IMR-90 (cell line): Measurements from ENCODE around the gene C11orf58. TPM values are rescaled to one million over a fixed set of nuclear protein-coding genes. Genes with fewer than 3 reads are reported as not detected.

Experiments used
- ATAC-seq: fragments of 200-7000 bp; cut with Tn5 transposase; 2 replicates; pipeline ENCODE4 v1.9.1; 2020; ENCODE audit warnings: low read depth, mild to moderate bottlenecking, moderate library complexity
- BruUV-seq: library from RNA; stranded (reverse); fragments of 400-500 nt; replicated peaks from 2 replicates; lab custom pipeline; 2021; lab: Mats Ljungman, UMichigan
- CTCF ChIA-PET: fragments of 300-600 bp; formaldehyde crosslinking; extraction: SDS; loops from one replicate; lab custom pipeline; 2021; ENCODE audit warnings: antibody characterized with exemption; lab: Yijun Ruan, JAX
- POLR2A ChIA-PET: fragments of 300-600 bp; sonication (Branson Sonifier 250); formaldehyde crosslinking; loops from one replicate; lab custom pipeline; 2022; ENCODE audit warnings: antibody characterized with exemption; ENCODE audit not compliant: unreplicated experiment; lab: Charles Lee
- DNase-seq: peaks from one replicate; pipeline ENCODE4 v3.0.0; 2013
- H2AFZ ChIP-seq: replicated peaks from 2 replicates; pipeline ENCODE3; 2013; ENCODE audit warnings: low read length, mild to moderate bottlenecking; ENCODE audit not compliant: poor library complexity
- H2AK5ac ChIP-seq: 2 replicates; pipeline ENCODE4 v1.6.1; 2013; ENCODE audit warnings: low read depth, low read length, inconsistent platforms
- H2AK9ac ChIP-seq: replicated peaks from 2 replicates; pipeline ENCODE3; 2013; ENCODE audit warnings: mild to moderate bottlenecking, low read depth, low read length, moderate library complexity; ENCODE audit not compliant: poor library complexity
- H2BK120ac ChIP-seq: 2 replicates; pipeline ENCODE4 v1.6.1; 2013; ENCODE audit warnings: low read depth, low read length, inconsistent platforms
- H2BK15ac ChIP-seq: 3 replicates; pipeline ENCODE4 v1.6.1; 2013; ENCODE audit warnings: low read depth, low read length, inconsistent platforms
- H2BK20ac ChIP-seq: 2 replicates; pipeline ENCODE4 v1.6.1; 2013; ENCODE audit warnings: low read depth, mild to moderate bottlenecking, inconsistent platforms, low read length, moderate library complexity
- H2BK5ac ChIP-seq: 2 replicates; pipeline ENCODE4 v1.6.1; 2013; ENCODE audit warnings: mild to moderate bottlenecking, low read depth, low read length, inconsistent platforms; ENCODE audit not compliant: poor library complexity, severe bottlenecking
- H3K14ac ChIP-seq: replicated peaks from 2 replicates; pipeline ENCODE4 v1.6.1; 2013; ENCODE audit warnings: low read depth, low read length, inconsistent platforms
- H3K18ac ChIP-seq: 2 replicates; pipeline ENCODE4 v1.6.1; 2013; ENCODE audit warnings: low read depth, low read length, control low read depth
- H3K23ac ChIP-seq: 2 replicates; pipeline ENCODE4 v1.6.1; 2013; ENCODE audit warnings: low read depth, low read length, inconsistent platforms
- H3K27ac ChIP-seq: 2 replicates; pipeline ENCODE4 v1.5.1; 2013; ENCODE audit warnings: mild to moderate bottlenecking, control low read depth, low read length; ENCODE audit not compliant: insufficient read depth
- H3K27me3 ChIP-seq: 2 replicates; pipeline ENCODE4 v1.6.1; 2013; ENCODE audit warnings: low read length; ENCODE audit not compliant: control insufficient read depth, insufficient read depth
- H3K36me3 ChIP-seq: 2 replicates; pipeline ENCODE4 v1.6.1; 2013; ENCODE audit warnings: low read length, mixed read lengths; ENCODE audit not compliant: control insufficient read depth, insufficient read depth
- H3K4ac ChIP-seq: 2 replicates; pipeline ENCODE4 v1.6.1; 2013; ENCODE audit warnings: low read depth, low read length, inconsistent platforms
- H3K4me1 ChIP-seq: 2 replicates; pipeline ENCODE4 v1.6.1; 2013; ENCODE audit warnings: low read length, mixed read lengths; ENCODE audit not compliant: control insufficient read depth, insufficient read depth
- H3K4me2 ChIP-seq: 2 replicates; pipeline ENCODE4 v1.6.1; 2013; ENCODE audit warnings: low read depth, mild to moderate bottlenecking, control low read depth, low read length, moderate library complexity
- H3K4me3 ChIP-seq: 2 replicates; pipeline ENCODE4 v1.5.1; 2013; ENCODE audit warnings: low read depth, mild to moderate bottlenecking, control low read depth, low read length, moderate library complexity; ENCODE audit not compliant: insufficient read depth
- H3K56ac ChIP-seq: 2 replicates; pipeline ENCODE4 v1.6.1; 2013; ENCODE audit warnings: low read length, inconsistent platforms; ENCODE audit not compliant: insufficient read depth; ENCODE audit errors: extremely low read depth
- H3K79me1 ChIP-seq, 2 experiments: 2 replicates each; pipeline ENCODE4 v1.6.1; 2013; ENCODE audit warnings: low read length in 2 of 2, inconsistent platforms in 1 of 2, low read depth in 1 of 2
- H3K9ac ChIP-seq: 2 replicates; pipeline ENCODE4 v1.6.1; 2013; ENCODE audit warnings: low read depth, low read length, control low read depth
- H3K9me1 ChIP-seq: 2 replicates; pipeline ENCODE4 v1.6.1; 2013; ENCODE audit warnings: low read length, inconsistent platforms; ENCODE audit not compliant: insufficient read depth
- H3K9me3 ChIP-seq: 2 replicates; pipeline ENCODE4 v1.6.1; 2013; ENCODE audit warnings: low read length; ENCODE audit not compliant: control insufficient read depth, insufficient read depth
- H4K20me1 ChIP-seq: 2 replicates; pipeline ENCODE4 v1.6.1; 2013; ENCODE audit warnings: low read length, inconsistent platforms; ENCODE audit not compliant: insufficient read depth
- H4K5ac ChIP-seq: 2 replicates; pipeline ENCODE4 v1.6.1; 2013; ENCODE audit warnings: mild to moderate bottlenecking, low read depth, low read length, control low read depth
- H4K8ac ChIP-seq, 2 experiments: 2 replicates each; pipeline ENCODE4 v1.6.1; 2013; ENCODE audit warnings: low read depth in 2 of 2, low read length in 2 of 2, control low read depth in 1 of 2, inconsistent platforms in 1 of 2
- H4K91ac ChIP-seq: 2 replicates; pipeline ENCODE4 v1.6.1; 2013; ENCODE audit warnings: low read depth, low read length, inconsistent platforms; ENCODE audit not compliant: insufficient read depth
- BHLHE40 ChIP-seq: fragments of 150-350 bp; IDR thresholded peaks from 2 replicates; pipeline ENCODE4 v1.6.1; 2016; ENCODE audit warnings: mild to moderate bottlenecking, low read depth, low read length
- CEBPB ChIP-seq: IDR thresholded peaks from 2 replicates; pipeline ENCODE4 v1.6.1; 2012; ENCODE audit warnings: low read depth, low read length, improper control_type of control experiment
- CHD1 ChIP-seq: IDR thresholded peaks from 2 replicates; pipeline ENCODE4 v1.6.1; 2012; ENCODE audit warnings: low read depth, low read length, improper control_type of control experiment
- CTCF ChIP-seq: conservative IDR thresholded peaks from 2 replicates; pipeline ENCODE4 v1.5.1; 2012; ENCODE audit warnings: mild to moderate bottlenecking, low read depth, low read length, improper control_type of control experiment
- ELK1 ChIP-seq: fragments of 150-350 bp; IDR thresholded peaks from 2 replicates; pipeline ENCODE4 v1.6.1; 2016; ENCODE audit warnings: low read depth, mild to moderate bottlenecking, low read length, moderate library complexity, borderline replicate concordance
- FOS ChIP-seq: fragments of 150-350 bp; IDR thresholded peaks from 2 replicates; pipeline ENCODE4 v1.6.1; 2016; ENCODE audit warnings: low read depth, low read length
- MAFK ChIP-seq: IDR thresholded peaks from 2 replicates; pipeline ENCODE4 v1.6.1; 2012; ENCODE audit warnings: low read depth, low read length, improper control_type of control experiment
- MAZ ChIP-seq: IDR thresholded peaks from 2 replicates; pipeline ENCODE4 v1.6.1; 2012; ENCODE audit warnings: low read depth, mild to moderate bottlenecking, low read length, improper control_type of control experiment, moderate library complexity, borderline replicate concordance
- MXI1 ChIP-seq: IDR thresholded peaks from 2 replicates; pipeline ENCODE4 v1.6.1; 2012; ENCODE audit warnings: low read depth, mild to moderate bottlenecking, low read length, moderate library complexity, borderline replicate concordance
- NFE2L2 ChIP-seq: fragments of 150-350 bp; IDR thresholded peaks from 2 replicates; pipeline ENCODE4 v1.6.1; 2016; ENCODE audit warnings: low read depth, mild to moderate bottlenecking, low read length
- POLR2A ChIP-seq: IDR thresholded peaks from 2 replicates; pipeline ENCODE4 v1.6.1; 2012; ENCODE audit warnings: mild to moderate bottlenecking, low read depth, low read length
- RAD21 ChIP-seq: IDR thresholded peaks from 2 replicates; pipeline ENCODE4 v1.6.1; 2012; ENCODE audit warnings: low read length, improper control_type of control experiment
- RCOR1 ChIP-seq: IDR thresholded peaks from 2 replicates; pipeline ENCODE4 v1.6.1; 2012; ENCODE audit warnings: mild to moderate bottlenecking, low read length, improper control_type of control experiment; ENCODE audit not compliant: insufficient replicate concordance
- RFX5 ChIP-seq: IDR thresholded peaks from 2 replicates; pipeline ENCODE4 v1.8.0; 2012; ENCODE audit warnings: low read depth, mild to moderate bottlenecking, low read length, moderate library complexity
- SMC3 ChIP-seq: fragments of 150-350 bp; IDR thresholded peaks from 2 replicates; pipeline ENCODE4 v1.6.1; 2016; ENCODE audit warnings: low read depth, mild to moderate bottlenecking, antibody characterized with exemption, low read length, moderate library complexity
- WGBS, 2 experiments: methylation state at CpG; one replicate each; pipeline versions ENCODE4 v1.1.5 to v1.1.7; 2013; ENCODE audit warnings: missing lambda C conversion rate in 2 of 2; ENCODE audit not compliant: insufficient read length in 1 of 2; ENCODE audit errors: extremely low coverage in 2 of 2; 5-methylcytosine and 5-hydroxymethylcytosine counted together
- dilution Hi-C: fragments of 300-500 bp; cut with HindIII; formaldehyde crosslinking; loops from one replicate; pipeline ENCODE4 v1.14.3; 2018; ENCODE audit warnings: low sequenced_read_pairs; ENCODE audit not compliant: unreplicated experiment
- in situ Hi-C: fragments of 300-500 bp; cut with MboI; formaldehyde crosslinking; loops from 3 replicates; pipeline ENCODE4 v1.14.3; 2019; ENCODE audit warnings: low sequenced_read_pairs, inconsistent platforms, mixed read lengths
- intact Hi-C: fragments of 100-400 bp; cut with micrococcal nuclease; formaldehyde crosslinking; loops from 2 replicates; pipeline ENCODE4 v1.10.0; 2022
- polyA plus RNA-seq, 3 experiments: library from polyadenylated mRNA; depleted of rRNA; stranded (reverse); fragments of >200 nt; gene quantifications; 2 replicates each; pipeline ENCODE4 v1.2.3, GENCODE V29; 2012; ENCODE audit warnings: low replicate concordance in 1 of 3
- total RNA-seq: library from RNA; depleted of rRNA; stranded (reverse); fragments of >200 nt; gene quantifications from 2 replicates; pipeline ENCODE4 v1.2.3, GENCODE V29; 2012
- TF ChIP-seq, protein P1 (sequence below): fragments of 150-350 bp; IDR thresholded peaks from 2 replicates; pipeline ENCODE4 v1.6.1; 2017; ENCODE audit warnings: mild to moderate bottlenecking, antibody characterized with exemption, low read length, low read depth

C11orf58 gene
- total and polyA plus RNA-seq, 2 of the 4 experiments (the other 2 are of a cell fraction), result 53.8 to 67.8 TPM

GRCh38 chr11:16794047-16794818 lies 55.8 kb downstream of the C11orf58 start:
- CTCF ChIA-PET, result no interaction called here
- POLR2A ChIA-PET, result no interaction called here
- intact Hi-C loops, result no loop called here

More at GRCh38 chr11:16794047-16794818, 55.8 kb downstream of the C11orf58 start:
- Histone ChIP-seq H2BK15ac (no peak overlapping the region), H3K9ac (no peak overlapping the region), H3K4me2 (no peak overlapping the region), H4K20me1 (no peaks in the 10 kb centered on the region), H3K14ac (no peak overlapping the region), H3K27me3 (peaks cover 2% of the 10 kb centered on the region), H3K27ac (no peak overlapping the region), H3K4ac (no peak overlapping the region), H3K9me1 (peaks cover 7% of the 10 kb centered on the region), H3K36me3 (no peaks in the 10 kb centered on the region), H2BK120ac (no peak overlapping the region; the same call in 1 of the 2 replicates), H2AK5ac (no peak overlapping the region), H2AFZ (no peak overlapping the region), H2BK20ac (no peak overlapping the region), H4K91ac (no peak overlapping the region), H3K56ac (no peak overlapping the region), H3K9me3 (no peaks in the 10 kb centered on the region), H3K79me1 (no peaks in the 10 kb centered on the region), H3K4me3 (no peak overlapping the region), H2AK9ac (no peak overlapping the region), H3K23ac (no peak overlapping the region), H4K5ac (no peak overlapping the region), H4K8ac (no peak overlapping the region), H3K4me1 (peaks cover 6% of the 10 kb centered on the region), H2BK5ac (no peak overlapping the region), H3K18ac (no peak overlapping the region)
- dilution Hi-C loops, result no loop called here
- 93% methylated on average over 5 of the region's 17 CpGs; no CpG with 5 or more reads in 1 of the 2 experiments for WGBS, 2 experiments
- DNase-seq (no peak), ATAC-seq (no peak)
- no TSS peak for BruUV-seq
- in situ Hi-C loops, result no loop called here
- TF ChIP-seq, protein P1, sequence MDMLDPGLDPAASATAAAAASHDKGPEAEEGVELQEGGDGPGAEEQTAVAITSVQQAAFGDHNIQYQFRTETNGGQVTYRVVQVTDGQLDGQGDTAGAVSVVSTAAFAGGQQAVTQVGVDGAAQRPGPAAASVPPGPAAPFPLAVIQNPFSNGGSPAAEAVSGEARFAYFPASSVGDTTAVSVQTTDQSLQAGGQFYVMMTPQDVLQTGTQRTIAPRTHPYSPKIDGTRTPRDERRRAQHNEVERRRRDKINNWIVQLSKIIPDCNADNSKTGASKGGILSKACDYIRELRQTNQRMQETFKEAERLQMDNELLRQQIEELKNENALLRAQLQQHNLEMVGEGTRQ, result no peak
- TF ChIP-seq RCOR1, result no peak
- TF ChIP-seq MAZ, result no peak
- no peak for TF ChIP-seq CHD1
- no peak for TF ChIP-seq SMC3
- TF ChIP-seq RAD21, result no peak
- TF ChIP-seq RFX5, result no peak
- TF ChIP-seq BHLHE40, result no peak
- TF ChIP-seq FOS, result no peak
- no peak for TF ChIP-seq CTCF
- TF ChIP-seq NFE2L2, result no peak
- TF ChIP-seq POLR2A, result no peak
- no peak for TF ChIP-seq MAFK
- TF ChIP-seq MXI1, result no peak
- TF ChIP-seq ELK1, result no peak
- TF ChIP-seq CEBPB, result no peak
